H1 (cell line): Measurements from ENCODE around the gene LYAR. TPM values are rescaled to one million over a fixed set of nuclear protein-coding genes. Genes with fewer than 3 reads are reported as not detected.

Experiments used
- BCL11A ChIP-seq, 2 experiments: IDR thresholded peaks; one replicate each; pipeline ENCODE4 v1.6.1; 2011; ENCODE audit warnings: low read depth in 2 of 2, low read length in 2 of 2, mild to moderate bottlenecking in 2 of 2
- CBX5 ChIP-seq: fragments of 300-800, 300-1000 bp; sonication (generic); IDR thresholded peaks from 2 replicates; pipeline ENCODE4 v1.7.1; 2016; ENCODE audit warnings: antibody characterized with exemption, low read length, low read depth
- POLR2AphosphoS5 ChIP-seq: IDR thresholded peaks from 2 replicates; pipeline ENCODE4 v1.6.1; 2011; ENCODE audit warnings: low read depth, low read length
- POU5F1 ChIP-seq: IDR thresholded peaks from 2 replicates; pipeline ENCODE4 v1.6.1; 2011; ENCODE audit warnings: low read depth, mild to moderate bottlenecking, low read length, moderate library complexity
- SP2 ChIP-seq: IDR thresholded peaks from 2 replicates; pipeline ENCODE4 v1.6.1; 2012; ENCODE audit warnings: mild to moderate bottlenecking, low read length, inconsistent platforms
- polyA plus RNA-seq, 7 experiments: library from polyadenylated mRNA; depleted of rRNA in 3 of 7; stranded (reverse) in 5 of 7; unstranded in 2 of 7; fragments of >200 nt in 5 of 7; fragments of 200-250 nt in 2 of 7; gene quantifications; 1 replicate in 5 of 7; 2 replicates in 1 of 7; 4 replicates in 1 of 7; pipeline versions ENCODE4 v1.2.1 to v1.2.3, GENCODE V29; 2011 to 2013; ENCODE audit warnings: missing spikeins in 2 of 7, mixed read lengths in 2 of 7
- total RNA-seq: library from RNA; stranded (reverse); fragmentation: NEBNext Ultra II Directional; extraction: Animal tissue kit (Norgen Biotek cat#: 25700); gene quantifications from 2 replicates; pipeline ENCODE4 v1.2.1, GENCODE V29; 2021

The LYAR gene
- total and polyA plus RNA-seq, 2 of the 8 experiments (the other 6 are each of a cell fraction or from before 2014, with no cell fraction given) = 6.5 to 46.9 TPM

GRCh38 chr4:4315461-4316149 is 25.7 kb upstream of the LYAR start (continued):
- TF ChIP-seq SP2 = no peak
- no peak for TF ChIP-seq BCL11A (IDR thresholded peaks at IDR 0.05; ENCODE audit: low read depth in 2 of 2, low read length in 2 of 2)
- TF ChIP-seq POU5F1 = no peak
- no peak for TF ChIP-seq CBX5
- no peak for TF ChIP-seq POLR2AphosphoS5
